ENCODE measurements around the gene ASPN. TPM values are rescaled to one million over a fixed set of nuclear protein-coding genes. Genes with fewer than 3 reads are reported as not detected.

Gene ASPN
- total and polyA plus RNA-seq, 9 of the 15 experiments (the other 6 are each of a cell fraction or from before 2014, with no cell fraction given): 0.03 to 0.07 TPM; not detected in 7

GRCh38 chr9:92424340-92424739 lies 58.0 kb downstream of the ASPN start, which contains the start of gene OMD:
TSS of gene OMD (minus strand) at chr9:92424471. CDS start at chr9:92417558, 6,913 bp downstream.
- Histone ChIP-seq H3K27ac (ENCODE audit: extremely low read depth, low read depth, low read length) (no peak within 1 kb of the TSS), H3K4me2 (ENCODE audit: insufficient read depth, low read length) (no peak within 1 kb of the TSS), H4K20me1 (replicated peaks; ENCODE audit: control insufficient read depth, insufficient read depth, low read length) (no peaks in the 10 kb centered on the region), H3K36me3 (ENCODE audit: control insufficient read depth, insufficient read depth, low read length) (no peaks in the 10 kb centered on the region), H2AFZ (ENCODE audit: low read depth, low read length) (no peak within 1 kb of the TSS), H3K27me3 (ENCODE audit: control insufficient read depth in 2 of 2, insufficient read depth in 2 of 2, low read length in 2 of 2) (no peaks in the 10 kb centered on the region), H3K4me3 (no peak within 1 kb of the TSS), H3K79me2 (ENCODE audit: control insufficient read depth, insufficient read depth, low read length) (no peaks in the 10 kb centered on the region), H3K9me1 (ENCODE audit: control insufficient read depth, insufficient read depth, low read length) (no peaks in the 10 kb centered on the region), H3K4me1 (replicated peaks in 1 of 2; ENCODE audit: control insufficient read depth in 2 of 2, insufficient read depth in 2 of 2, low read length in 2 of 2) (no peaks in the 10 kb centered on the region), H3K9me3 (replicated peaks; ENCODE audit: control insufficient read depth, insufficient read depth, low read depth, low read length) (no peaks in the 10 kb centered on the region), H3K9ac (ENCODE audit: insufficient read depth in 1 of 2, low read depth in 2 of 2, low read length in 2 of 2) (no peak within 1 kb of the TSS)
- FAIRE-seq (no peak), ATAC-seq (no peak), DNase-seq (ENCODE audit: extremely low read depth in 1 of 4, low spot score in 3 of 4) (no peak)
- POLR2A ChIA-PET: no interaction called here
- CTCF ChIA-PET (ENCODE audit: low intra/inter-chr PET ratio): no interaction called here
- no TSS peak for BruUV-seq (replicated peaks)
- in situ Hi-C loops (cut with MboI) (no loop called here), intact Hi-C loops (cut with micrococcal nuclease) (no loop called here)
- TF ChIP-seq BACH1 (tag; IDR thresholded peaks at IDR 0.05): no peak
- no peak for TF ChIP-seq MCM5 (IDR thresholded peaks at IDR 0.05; ENCODE audit: low read depth)
- no peak for TF ChIP-seq ZNF232 (CRISPR knock-in tag; IDR thresholded peaks at IDR 0.05)
- TF ChIP-seq CTBP1 (IDR thresholded peaks at IDR 0.05; ENCODE audit: borderline replicate concordance): no peak
- TF ChIP-seq TCFL5 (CRISPR knock-in tag; conservative IDR thresholded peaks at IDR 0.05): no peak
- TF ChIP-seq SAP30 (IDR thresholded peaks at IDR 0.05; ENCODE audit: borderline replicate concordance, insufficient read depth, low read depth, low read length, poor library complexity, severe bottlenecking): no peak
- TF ChIP-seq AFF4 (CRISPR knock-in tag; IDR thresholded peaks at IDR 0.05): no peak
- no peak for TF ChIP-seq KLF10 (CRISPR knock-in tag; IDR thresholded peaks at IDR 0.05)
- 50% methylated on average over 1 of the region's 1 CpG for WGBS (ENCODE audit: insufficient coverage, low coverage, missing lambda C conversion rate)

All from K562 (cell line).